A549 (cell line): Measurements from ENCODE around the gene SCN4B. TPM values are rescaled to one million over a fixed set of nuclear protein-coding genes. Genes with fewer than 3 reads are reported as not detected.
A peak's percentile ranks its signal among the peaks of the same experiment; 100 is the strongest.

Experiments used
- ATAC-seq, 2 experiments: fragments of 200-7000 bp in 1 of 2; fragments of >200 bp in 1 of 2; cut with Nextera tagmentation in 1 of 2; cut with Tn5 transposase in 1 of 2; 3 replicates each; pipeline versions ENCODE4 v1.8.0 to v1.9.1; 2018 to 2020; ENCODE audit warnings: mild to moderate bottlenecking in 1 of 2, moderate library complexity in 1 of 2
- CTCF ChIA-PET: fragments of 300-600 bp; sonication (Branson Sonifier 250); formaldehyde crosslinking; extraction: SDS; loops from one replicate; lab custom pipeline; 2021; ENCODE audit warnings: antibody characterized with exemption, inconsistent platforms; lab: Yijun Ruan, JAX
- POLR2A ChIA-PET: fragments of 350-600 bp; formaldehyde crosslinking; extraction: SDS; loops from one replicate; lab custom pipeline; 2021; ENCODE audit warnings: antibody characterized with exemption, inconsistent platforms; lab: Yijun Ruan, JAX
- DNase-seq, 2 experiments: peaks; one replicate each; pipeline versions ENCODE4 v3.0.0 to v3.0.0-alpha.2; 2011 to 2016; ENCODE audit warnings: low read depth in 1 of 2, low spot score in 1 of 2
- FAIRE-seq: peaks from 2 replicates; lab custom pipeline; 2011; peaks lifted over from hg19 to GRCh38; lab: Jason Lieb, UNC
- H3K27ac ChIP-seq, 2 experiments: fragments of >200 bp; sonication (Bioruptor Twin); formaldehyde crosslinking; 3 replicates each; pipeline ENCODE4 v1.5.1; 2016 to 2017
- H3K4me1 ChIP-seq: fragments of >200 bp; sonication (Bioruptor Twin); formaldehyde crosslinking; 3 replicates; pipeline ENCODE4 v1.6.1; 2016
- H3K4me2 ChIP-seq: fragments of >200 bp; sonication (Bioruptor Twin); formaldehyde crosslinking; 3 replicates; pipeline ENCODE4 v1.6.1; 2016
- H3K4me3 ChIP-seq: fragments of >200 bp; sonication (Bioruptor Twin); formaldehyde crosslinking; 3 replicates; pipeline ENCODE4 v1.5.1; 2016
- H3K9me3 ChIP-seq: fragments of >200 bp; sonication (Bioruptor Twin); formaldehyde crosslinking; 3 replicates; pipeline ENCODE4 v1.6.1; 2016
- CBX2 ChIP-seq: fragments of 200-600 bp; sonication (generic); IDR thresholded peaks from 2 replicates; pipeline ENCODE4 v1.6.1; 2016; ENCODE audit warnings: low read depth, mild to moderate bottlenecking, borderline replicate concordance
- HOXB13 ChIP-seq: fragments of 250-450 bp; sonication (Bioruptor Pico); IDR thresholded peaks from 2 replicates; pipeline ENCODE4 v1.5.0; 2020; ENCODE audit warnings: low read depth, mild to moderate bottlenecking, moderate library complexity
- JUNB ChIP-seq: fragments of >200 bp; sonication (Bioruptor Twin); formaldehyde crosslinking; IDR thresholded peaks from 2 replicates; pipeline ENCODE4 v1.6.1; 2016
- MAFK ChIP-seq: fragments of 450-650 bp; IDR thresholded peaks from 2 replicates; pipeline ENCODE4 v1.6.1; 2014; ENCODE audit not compliant: partially characterized antibody
- PBX3 ChIP-seq: IDR thresholded peaks from 2 replicates; pipeline ENCODE4 v1.6.1; 2012
- RARB ChIP-seq: fragments of 250-450 bp; sonication (Bioruptor Pico); IDR thresholded peaks from 2 replicates; pipeline ENCODE4 v1.8.0; 2021; ENCODE audit warnings: mild to moderate bottlenecking, moderate library complexity
- RCOR1 ChIP-seq: fragments of 150-350 bp; IDR thresholded peaks from 2 replicates; pipeline ENCODE4 v1.6.1; 2014; ENCODE audit warnings: antibody characterized with exemption, low read length, low read depth
- REST ChIP-seq: fragments of 200-600 bp; sonication (generic); IDR thresholded peaks from 2 replicates; pipeline ENCODE4 v1.6.1; 2016; ENCODE audit warnings: antibody characterized with exemption, mild to moderate bottlenecking, moderate library complexity
- ZC3H11A ChIP-seq: fragments of 450-650 bp; IDR thresholded peaks from 2 replicates; pipeline ENCODE4 v1.6.1; 2014; ENCODE audit warnings: antibody characterized with exemption, mild to moderate bottlenecking
- ZFP36 ChIP-seq: fragments of 450-650 bp; IDR thresholded peaks from 2 replicates; pipeline ENCODE4 v1.6.1; 2014; ENCODE audit warnings: borderline replicate concordance; ENCODE audit not compliant: partially characterized antibody
- ZNF302 ChIP-seq: fragments of 250-450 bp; sonication (Bioruptor Pico); IDR thresholded peaks from 2 replicates; pipeline ENCODE4 v1.9.0; 2021; ENCODE audit warnings: inconsistent platforms, mild to moderate bottlenecking, moderate library complexity
- ZSCAN20 ChIP-seq: fragments of 250-450 bp; sonication (Bioruptor Pico); IDR thresholded peaks from 2 replicates; pipeline ENCODE4 v1.8.0; 2022; ENCODE audit warnings: mild to moderate bottlenecking, moderate library complexity
- WGBS: methylation state at CpG from one replicate; pipeline ENCODE4 v1.1.6; 2017; ENCODE audit errors: missing lambda C conversion rate; 5-methylcytosine and 5-hydroxymethylcytosine counted together
- polyA plus RNA-seq, 4 experiments: library from polyadenylated mRNA; depleted of rRNA in 3 of 4; stranded (reverse); fragments of >200 nt; fragmentation: RNase III in 1 of 4; extraction: RNeasy Plus Mini Kit Qiagen cat#74134 plus additional on column Dnase treatment in 1 of 4; gene quantifications; 2 replicates in 3 of 4; 3 replicates in 1 of 4; pipeline ENCODE4 v1.2.3, GENCODE V29; 2011 to 2017
- TF ChIP-seq, protein P1 (sequence below): fragments of >200 bp; sonication (Bioruptor Twin); formaldehyde crosslinking; IDR thresholded peaks from 2 replicates; pipeline ENCODE4 v1.6.1; 2016
- TF ChIP-seq, protein P2 (sequence below): fragments of >200 bp; sonication (Bioruptor Twin); formaldehyde crosslinking; IDR thresholded peaks from 3 replicates; pipeline ENCODE4 v1.6.1; 2016
- TF ChIP-seq, protein P3 (sequence below): IDR thresholded peaks from 2 replicates; pipeline ENCODE4 v1.6.1; 2012
- TF ChIP-seq, protein P4 (sequence below): fragments of 450-650 bp; IDR thresholded peaks from 2 replicates; pipeline ENCODE4 v1.6.1; 2014; ENCODE audit warnings: antibody characterized with exemption

The SCN4B gene
- polyA plus RNA-seq, 2 of the 4 experiments (the other 2 are of a cell fraction) = 0.12 TPM; not detected in 1

DNA sequence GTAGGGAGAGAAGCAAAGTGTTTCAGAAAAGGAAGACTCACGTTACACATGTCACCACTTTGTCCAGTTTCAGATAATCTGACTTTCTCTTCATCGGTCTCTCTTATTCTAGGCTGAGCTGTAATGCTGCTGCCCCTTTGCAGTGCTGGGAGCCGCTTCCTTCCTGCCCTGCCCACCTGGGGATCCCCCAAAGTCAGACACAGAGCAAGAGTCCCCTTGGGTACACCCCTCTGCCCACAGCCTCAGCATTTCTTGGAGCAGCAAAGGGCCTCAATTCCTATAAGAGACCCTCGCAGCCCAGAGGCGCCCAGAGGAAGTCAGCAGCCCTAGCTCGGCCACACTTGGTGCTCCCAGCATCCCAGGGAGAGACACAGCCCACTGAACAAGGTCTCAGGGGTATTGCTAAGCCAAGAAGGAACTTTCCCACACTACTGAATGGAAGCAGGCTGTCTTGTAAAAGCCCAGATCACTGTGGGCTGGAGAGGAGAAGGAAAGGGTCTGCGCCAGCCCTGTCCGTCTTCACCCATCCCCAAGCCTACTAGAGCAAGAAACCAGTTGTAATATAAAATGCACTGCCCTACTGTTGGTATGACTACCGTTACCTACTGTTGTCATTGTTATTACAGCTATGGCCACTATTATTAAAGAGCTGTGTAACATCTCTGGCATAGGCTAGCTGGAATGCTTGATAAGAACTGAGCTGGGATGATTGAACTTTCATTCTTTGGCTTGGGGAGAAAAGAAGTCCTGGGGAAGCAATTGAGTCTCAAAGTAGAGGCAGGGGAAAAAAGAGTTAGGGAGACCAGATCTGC is 34.6 kb downstream of the SCN4B start:
- CTCF ChIA-PET = interaction anchor here (1.0 kb wide), 1 partner anchor 27 kb away, joined by 3 read pairs; no protein-coding TSS in a partner anchor

DNA sequence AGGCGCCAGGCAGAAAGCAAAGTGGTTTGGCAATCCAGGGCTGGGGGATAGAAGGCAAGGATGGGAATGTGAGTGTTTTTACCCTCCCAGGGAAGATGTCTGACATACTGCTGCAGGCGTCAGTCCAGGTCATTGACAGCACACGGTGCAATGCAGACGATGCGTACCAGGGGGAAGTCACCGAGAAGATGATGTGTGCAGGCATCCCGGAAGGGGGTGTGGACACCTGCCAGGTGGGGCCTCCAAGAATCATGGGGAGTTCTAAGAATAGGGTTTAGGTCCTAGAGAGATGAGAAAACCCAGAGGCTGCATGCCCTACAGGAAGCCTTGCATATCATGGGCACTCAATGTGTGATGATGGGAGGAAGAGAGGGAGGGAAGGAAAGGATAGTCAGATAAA is 37.6 kb downstream of the SCN4B start:
- TF ChIP-seq HOXB13 (CRISPR knock-in tag) = no peak
- no peak for TF ChIP-seq ZSCAN20 (CRISPR knock-in tag)
- no peak for TF ChIP-seq CBX2
- TF ChIP-seq JUNB = no peak
- no peak for TF ChIP-seq RARB (CRISPR knock-in tag)
- 70% methylated on average over 7 of the region's 7 CpGs for WGBS
- ChIA-PET CTCF (no interaction called here), POLR2A (no interaction called here)
- Histone ChIP-seq H3K4me3 (no peak overlapping the region), H3K4me1 (no peaks in the 10 kb centered on the region), H3K4me2 (no peak overlapping the region), H3K9me3 (no peaks in the 10 kb centered on the region), H3K27ac (no peak overlapping the region)
- no peak for DNase-seq
- ATAC-seq = no peak
- FAIRE-seq = no peak

More for the DNA sequence above, 34.6 kb downstream of the SCN4B start:
- DNase-seq = no peak
- POLR2A ChIA-PET = no interaction called here
- 0 out of 6 replicates have a peak, but pooled peaks of 1 of the 2 experiments have one; percentile 24 for ATAC-seq
- Histone ChIP-seq H3K27ac (no peak overlapping the region), H3K9me3 (no peaks in the 10 kb centered on the region), H3K4me2 (no peak overlapping the region), H3K4me3 (no peak overlapping the region), H3K4me1 (no peaks in the 10 kb centered on the region)
- TF ChIP-seq, protein P1, sequence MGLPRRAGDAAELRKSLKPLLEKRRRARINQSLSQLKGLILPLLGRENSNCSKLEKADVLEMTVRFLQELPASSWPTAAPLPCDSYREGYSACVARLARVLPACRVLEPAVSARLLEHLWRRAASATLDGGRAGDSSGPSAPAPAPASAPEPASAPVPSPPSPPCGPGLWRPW = no peak
- WGBS = 38% methylated on average over 9 of the region's 9 CpGs
- no peak for FAIRE-seq

DNA sequence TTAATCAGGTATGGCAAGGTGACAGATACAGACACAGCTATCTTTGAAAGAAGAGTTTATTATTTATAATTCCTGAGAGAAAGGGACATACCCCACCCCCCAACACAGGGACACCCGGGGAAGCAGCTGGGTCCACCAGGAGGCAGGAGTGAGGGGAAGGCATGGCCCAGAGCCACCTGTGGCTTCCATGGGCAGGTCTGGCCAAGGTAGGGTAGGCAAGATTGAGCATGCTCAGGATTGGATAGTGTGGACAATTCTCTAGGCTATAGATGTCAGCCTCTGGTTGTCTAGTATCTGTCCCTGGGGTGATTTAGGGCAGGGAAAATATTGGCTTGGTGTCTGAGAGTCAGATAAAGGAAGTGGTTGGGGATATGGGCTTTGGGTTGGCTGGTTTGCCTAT is 38.4 kb downstream of the SCN4B start:
- H3K4me1 ChIP-seq = no peaks in the 10 kb centered on the region
- WGBS = 0% methylated on average over 1 of the region's 1 CpG
- H3K4me2 ChIP-seq = no peak overlapping the region
- ATAC-seq (no peak), DNase-seq (no peak), FAIRE-seq (no peak)
- POLR2A ChIA-PET = no interaction called here
- H3K27ac ChIP-seq = no peak overlapping the region
- CTCF ChIA-PET = no interaction called here
- TF ChIP-seq ZC3H11A (no peak), ZNF302 (CRISPR knock-in tag) (no peak), RCOR1 (no peak), MAFK (no peak), CBX2 (no peak), RARB (CRISPR knock-in tag) (no peak), REST (no peak), PBX3 (no peak), ZFP36 (no peak)
- TF ChIP-seq, protein P2, sequence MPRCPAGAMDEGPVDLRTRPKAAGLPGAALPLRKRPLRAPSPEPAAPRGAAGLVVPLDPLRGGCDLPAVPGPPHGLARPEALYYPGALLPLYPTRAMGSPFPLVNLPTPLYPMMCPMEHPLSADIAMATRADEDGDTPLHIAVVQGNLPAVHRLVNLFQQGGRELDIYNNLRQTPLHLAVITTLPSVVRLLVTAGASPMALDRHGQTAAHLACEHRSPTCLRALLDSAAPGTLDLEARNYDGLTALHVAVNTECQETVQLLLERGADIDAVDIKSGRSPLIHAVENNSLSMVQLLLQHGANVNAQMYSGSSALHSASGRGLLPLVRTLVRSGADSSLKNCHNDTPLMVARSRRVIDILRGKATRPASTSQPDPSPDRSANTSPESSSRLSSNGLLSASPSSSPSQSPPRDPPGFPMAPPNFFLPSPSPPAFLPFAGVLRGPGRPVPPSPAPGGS = no peak
- TF ChIP-seq, protein P3, sequence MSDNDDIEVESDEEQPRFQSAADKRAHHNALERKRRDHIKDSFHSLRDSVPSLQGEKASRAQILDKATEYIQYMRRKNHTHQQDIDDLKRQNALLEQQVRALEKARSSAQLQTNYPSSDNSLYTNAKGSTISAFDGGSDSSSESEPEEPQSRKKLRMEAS = no peak
- TF ChIP-seq, protein P4, sequence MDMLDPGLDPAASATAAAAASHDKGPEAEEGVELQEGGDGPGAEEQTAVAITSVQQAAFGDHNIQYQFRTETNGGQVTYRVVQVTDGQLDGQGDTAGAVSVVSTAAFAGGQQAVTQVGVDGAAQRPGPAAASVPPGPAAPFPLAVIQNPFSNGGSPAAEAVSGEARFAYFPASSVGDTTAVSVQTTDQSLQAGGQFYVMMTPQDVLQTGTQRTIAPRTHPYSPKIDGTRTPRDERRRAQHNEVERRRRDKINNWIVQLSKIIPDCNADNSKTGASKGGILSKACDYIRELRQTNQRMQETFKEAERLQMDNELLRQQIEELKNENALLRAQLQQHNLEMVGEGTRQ = no peak
- no peak overlapping the region for H3K4me3 ChIP-seq
- no peaks in the 10 kb centered on the region for H3K9me3 ChIP-seq
